HepG2 (cell line): ENCODE results near the gene TUBA4A. TPM values are rescaled to one million over a fixed set of nuclear protein-coding genes. Genes with fewer than 3 reads are reported as not detected.

Experiments used
- CHCHD3 ChIP-seq: sonication (generic); formaldehyde crosslinking; IDR thresholded peaks from 2 replicates; pipeline ENCODE4 v1.8.0; 2022; ENCODE audit warnings: mild to moderate bottlenecking, missing genetic modification reagents, moderate library complexity
- FOXA1 ChIP-seq, 2 experiments: fragments of 450-650 bp in 1 of 2; sonication (generic) in 1 of 2; formaldehyde crosslinking in 1 of 2; IDR thresholded peaks; 2 replicates each; pipeline versions ENCODE4 v1.4.0 to v1.6.1; 2016 to 2020; ENCODE audit warnings: missing genetic modification reagents in 1 of 2
- HMG20B ChIP-seq: conservative IDR thresholded peaks from 2 replicates; pipeline ENCODE4 v1.6.1; 2016; ENCODE audit warnings: missing genetic modification reagents, missing compliant biosample characterization
- KAT8 ChIP-seq: IDR thresholded peaks from 2 replicates; pipeline ENCODE4 v1.6.1; 2016; ENCODE audit warnings: missing genetic modification reagents, missing compliant biosample characterization
- NPAS2 ChIP-seq: sonication (generic); formaldehyde crosslinking; IDR thresholded peaks from 2 replicates; pipeline ENCODE4 v1.8.0; 2022; ENCODE audit warnings: mild to moderate bottlenecking, missing genetic modification reagents, borderline replicate concordance
- REPIN1 ChIP-seq: sonication (generic); formaldehyde crosslinking; IDR thresholded peaks from 2 replicates; pipeline ENCODE4 v1.8.0; 2022; ENCODE audit warnings: missing genetic modification reagents, low read depth, mild to moderate bottlenecking, borderline replicate concordance
- SIN3A ChIP-seq: IDR thresholded peaks from 2 replicates; pipeline ENCODE4 v1.6.1; 2011; ENCODE audit warnings: low read depth, mild to moderate bottlenecking, control low read depth, low read length, borderline replicate concordance
- SMARCE1 ChIP-seq: fragments of 450-650 bp; IDR thresholded peaks from 2 replicates; pipeline ENCODE4 v1.6.1; 2017; ENCODE audit warnings: borderline replicate concordance
- SSRP1 ChIP-seq: IDR thresholded peaks from 2 replicates; pipeline ENCODE4 v1.6.1; 2016; ENCODE audit warnings: control low read depth
- XBP1 ChIP-seq: sonication (generic); formaldehyde crosslinking; IDR thresholded peaks from 2 replicates; pipeline ENCODE4 v1.5.0; 2020; ENCODE audit warnings: missing genetic modification reagents
- ZNF205 ChIP-seq: IDR thresholded peaks from 2 replicates; pipeline ENCODE4 v1.6.1; 2018; ENCODE audit warnings: missing biosample characterization, missing genetic modification reagents
- ZNF343 ChIP-seq: sonication (generic); formaldehyde crosslinking; IDR thresholded peaks from 2 replicates; pipeline ENCODE4 v1.4.0; 2020; ENCODE audit warnings: mild to moderate bottlenecking, missing genetic modification reagents
- ZNF543 ChIP-seq: sonication (generic); formaldehyde crosslinking; IDR thresholded peaks from 2 replicates; pipeline ENCODE4 v1.4.0; 2020; ENCODE audit warnings: mild to moderate bottlenecking, missing genetic modification reagents
- ZNF589 ChIP-seq: sonication (generic); formaldehyde crosslinking; conservative IDR thresholded peaks from 2 replicates; pipeline ENCODE4 v1.8.0; 2022; ENCODE audit warnings: mild to moderate bottlenecking, moderate library complexity, missing genetic modification reagents
- ZNF780A ChIP-seq: sonication (generic); formaldehyde crosslinking; IDR thresholded peaks from 2 replicates; pipeline ENCODE4 v1.8.0; 2022; ENCODE audit warnings: mild to moderate bottlenecking, missing genetic modification reagents, moderate library complexity
- polyA plus RNA-seq, 8 experiments: library from polyadenylated mRNA; depleted of rRNA in 3 of 8; stranded (reverse) in 7 of 8; unstranded in 1 of 8; fragments of >200 nt; fragmentation: Illumina TruSeq in 4 of 8; extraction: Trizol in 4 of 8; gene quantifications; 2 replicates each; pipeline versions ENCODE4 v1.2.1 to v1.2.3, GENCODE V29; 2011 to 2016; ENCODE audit warnings: low read depth in 4 of 8, missing spikeins in 1 of 8, mixed read lengths in 1 of 8; ENCODE audit not compliant: insufficient read depth in 1 of 8
- total RNA-seq, 5 experiments: library from RNA; depleted of rRNA; stranded (reverse); fragments of >200 nt; fragmentation: Illumina TruSeq; extraction: Trizol; gene quantifications; 2 replicates each; pipeline ENCODE4 v1.2.3, GENCODE V29; 2016; ENCODE audit warnings: low read depth in 1 of 5
- TF ChIP-seq, protein P1 (sequence below): sonication (generic); formaldehyde crosslinking; IDR thresholded peaks from 2 replicates; pipeline ENCODE4 v1.9.0; 2021; ENCODE audit warnings: missing genetic modification reagents, borderline replicate concordance
- TF ChIP-seq, protein P2 (sequence below): IDR thresholded peaks from 2 replicates; pipeline ENCODE4 v1.6.1; 2016; ENCODE audit warnings: low read depth, borderline replicate concordance
- TF ChIP-seq, protein P3 (sequence below): sonication (generic); formaldehyde crosslinking; IDR thresholded peaks from 2 replicates; pipeline ENCODE4; 2020; ENCODE audit warnings: missing genetic modification reagents, mild to moderate bottlenecking, borderline replicate concordance
- TF ChIP-seq, protein P4 (sequence below): sonication (generic); formaldehyde crosslinking; IDR thresholded peaks from 2 replicates; pipeline ENCODE4 v1.5.0; 2020; ENCODE audit warnings: mild to moderate bottlenecking, missing genetic modification reagents
- TF ChIP-seq, protein P5 (sequence below): IDR thresholded peaks from 2 replicates; pipeline ENCODE4 v1.6.1; 2012; ENCODE audit warnings: low read depth, low read length, improper control_type of control experiment

TUBA4A gene
- total and polyA plus RNA-seq, 2 of the 13 experiments (the other 11 are each of a cell fraction or from before 2014, with no cell fraction given) = 1.3 to 12.7 TPM

GRCh38 chr2:219279151-219279915 lies 25.6 kb upstream of the TUBA4A start, which contains the start of gene DNAJB2 (continued):
- TF ChIP-seq ZNF780A (CRISPR knock-in tag) (no peak), ZNF589 (CRISPR knock-in tag) (peak; percentile 67; the same call in 1 of the 2 replicates), ZNF205 (peak; percentile 83; the same call in 1 of the 2 replicates), REPIN1 (CRISPR knock-in tag) (no peak; the same call in 1 of the 2 replicates), XBP1 (CRISPR knock-in tag) (0 out of 2 replicates have a peak, but pooled peaks have one; percentile 38), SIN3A (peak; percentile 93; the same call in 1 of the 2 replicates), FOXA1 (IDR thresholded peaks at IDR 0.05) (no peak), FOXA1 (CRISPR knock-in tag; IDR thresholded peaks at IDR 0.05) (no peak; the same call in 1 of the 2 replicates), SSRP1 (CRISPR knock-in tag) (no peak), NPAS2 (CRISPR knock-in tag) (no peak), CHCHD3 (no peak), ZNF343 (CRISPR knock-in tag) (no peak), SMARCE1 (no peak), ZNF543 (CRISPR knock-in tag) (peak; percentile 69; the same call in 1 of the 2 replicates), KAT8 (CRISPR knock-in tag) (peak; percentile 90), HMG20B (CRISPR knock-in tag) (0 out of 2 replicates have a peak, but pooled peaks have one; percentile 26)
- TF ChIP-seq, protein P1, sequence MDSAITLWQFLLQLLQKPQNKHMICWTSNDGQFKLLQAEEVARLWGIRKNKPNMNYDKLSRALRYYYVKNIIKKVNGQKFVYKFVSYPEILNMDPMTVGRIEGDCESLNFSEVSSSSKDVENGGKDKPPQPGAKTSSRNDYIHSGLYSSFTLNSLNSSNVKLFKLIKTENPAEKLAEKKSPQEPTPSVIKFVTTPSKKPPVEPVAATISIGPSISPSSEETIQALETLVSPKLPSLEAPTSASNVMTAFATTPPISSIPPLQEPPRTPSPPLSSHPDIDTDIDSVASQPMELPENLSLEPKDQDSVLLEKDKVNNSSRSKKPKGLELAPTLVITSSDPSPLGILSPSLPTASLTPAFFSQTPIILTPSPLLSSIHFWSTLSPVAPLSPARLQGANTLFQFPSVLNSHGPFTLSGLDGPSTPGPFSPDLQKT = no peak
- TF ChIP-seq, protein P2, sequence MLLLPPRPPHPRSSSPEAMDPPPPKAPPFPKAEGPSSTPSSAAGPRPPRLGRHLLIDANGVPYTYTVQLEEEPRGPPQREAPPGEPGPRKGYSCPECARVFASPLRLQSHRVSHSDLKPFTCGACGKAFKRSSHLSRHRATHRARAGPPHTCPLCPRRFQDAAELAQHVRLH (CRISPR knock-in tag) = 0 out of 2 replicates have a peak, but pooled peaks have one; percentile 64
- TF ChIP-seq, protein P3, sequence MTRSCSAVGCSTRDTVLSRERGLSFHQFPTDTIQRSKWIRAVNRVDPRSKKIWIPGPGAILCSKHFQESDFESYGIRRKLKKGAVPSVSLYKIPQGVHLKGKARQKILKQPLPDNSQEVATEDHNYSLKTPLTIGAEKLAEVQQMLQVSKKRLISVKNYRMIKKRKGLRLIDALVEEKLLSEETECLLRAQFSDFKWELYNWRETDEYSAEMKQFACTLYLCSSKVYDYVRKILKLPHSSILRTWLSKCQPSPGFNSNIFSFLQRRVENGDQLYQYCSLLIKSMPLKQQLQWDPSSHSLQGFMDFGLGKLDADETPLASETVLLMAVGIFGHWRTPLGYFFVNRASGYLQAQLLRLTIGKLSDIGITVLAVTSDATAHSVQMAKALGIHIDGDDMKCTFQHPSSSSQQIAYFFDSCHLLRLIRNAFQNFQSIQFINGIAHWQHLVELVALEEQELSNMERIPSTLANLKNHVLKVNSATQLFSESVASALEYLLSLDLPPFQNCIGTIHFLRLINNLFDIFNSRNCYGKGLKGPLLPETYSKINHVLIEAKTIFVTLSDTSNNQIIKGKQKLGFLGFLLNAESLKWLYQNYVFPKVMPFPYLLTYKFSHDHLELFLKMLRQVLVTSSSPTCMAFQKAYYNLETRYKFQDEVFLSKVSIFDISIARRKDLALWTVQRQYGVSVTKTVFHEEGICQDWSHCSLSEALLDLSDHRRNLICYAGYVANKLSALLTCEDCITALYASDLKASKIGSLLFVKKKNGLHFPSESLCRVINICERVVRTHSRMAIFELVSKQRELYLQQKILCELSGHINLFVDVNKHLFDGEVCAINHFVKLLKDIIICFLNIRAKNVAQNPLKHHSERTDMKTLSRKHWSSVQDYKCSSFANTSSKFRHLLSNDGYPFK = no peak
- TF ChIP-seq, protein P4, sequence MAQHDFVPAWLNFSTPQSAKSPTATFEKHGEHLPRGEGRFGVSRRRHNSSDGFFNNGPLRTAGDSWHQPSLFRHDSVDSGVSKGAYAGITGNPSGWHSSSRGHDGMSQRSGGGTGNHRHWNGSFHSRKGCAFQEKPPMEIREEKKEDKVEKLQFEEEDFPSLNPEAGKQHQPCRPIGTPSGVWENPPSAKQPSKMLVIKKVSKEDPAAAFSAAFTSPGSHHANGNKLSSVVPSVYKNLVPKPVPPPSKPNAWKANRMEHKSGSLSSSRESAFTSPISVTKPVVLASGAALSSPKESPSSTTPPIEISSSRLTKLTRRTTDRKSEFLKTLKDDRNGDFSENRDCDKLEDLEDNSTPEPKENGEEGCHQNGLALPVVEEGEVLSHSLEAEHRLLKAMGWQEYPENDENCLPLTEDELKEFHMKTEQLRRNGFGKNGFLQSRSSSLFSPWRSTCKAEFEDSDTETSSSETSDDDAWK (CRISPR knock-in tag) = no peak
- TF ChIP-seq, protein P5, sequence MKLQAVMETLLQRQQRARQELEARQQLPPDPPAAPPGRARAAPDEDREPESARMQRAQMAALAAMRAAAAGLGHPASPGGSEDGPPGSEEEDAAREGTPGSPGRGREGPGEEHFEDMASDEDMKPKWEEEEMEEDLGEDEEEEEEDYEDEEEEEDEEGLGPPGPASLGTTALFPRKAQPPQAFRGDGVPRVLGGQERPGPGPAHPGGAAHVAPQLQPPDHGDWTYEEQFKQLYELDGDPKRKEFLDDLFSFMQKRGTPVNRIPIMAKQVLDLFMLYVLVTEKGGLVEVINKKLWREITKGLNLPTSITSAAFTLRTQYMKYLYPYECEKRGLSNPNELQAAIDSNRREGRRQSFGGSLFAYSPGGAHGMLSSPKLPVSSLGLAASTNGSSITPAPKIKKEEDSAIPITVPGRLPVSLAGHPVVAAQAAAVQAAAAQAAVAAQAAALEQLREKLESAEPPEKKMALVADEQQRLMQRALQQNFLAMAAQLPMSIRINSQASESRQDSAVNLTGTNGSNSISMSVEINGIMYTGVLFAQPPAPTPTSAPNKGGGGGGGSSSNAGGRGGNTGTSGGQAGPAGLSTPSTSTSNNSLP = 0 out of 2 replicates have a peak, but pooled peaks have one; percentile 13
